MV-4-11 (cell line): ENCODE data around the gene B3GALT5.

ENCODE experiments used
- DNase-seq: peaks from one replicate; lab custom pipeline; 2025; lab: John Stamatoyannopoulos, UW

B3GALT5 gene

DNA sequence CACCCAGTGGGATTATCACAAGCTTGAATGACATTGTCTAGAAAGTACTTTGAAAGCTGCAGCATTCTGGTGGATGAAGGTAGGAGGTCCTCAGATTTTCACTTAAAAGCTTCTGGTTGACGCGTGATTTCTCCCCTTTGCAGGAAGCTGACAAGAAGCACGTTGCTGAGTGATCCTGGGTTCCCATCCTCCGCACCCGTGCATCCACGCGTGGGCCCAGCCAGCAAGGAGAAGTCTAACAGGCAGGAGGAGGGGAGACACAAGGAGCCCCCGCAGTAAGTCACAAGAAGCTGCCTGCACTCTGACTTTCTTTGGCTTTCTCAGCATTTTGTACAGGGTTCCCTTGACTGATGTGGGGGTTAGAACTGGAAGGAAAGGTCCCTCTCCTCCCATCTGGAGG, 7.8 kb upstream of the B3GALT5 start:
- DNase-seq: no peak

DNA sequence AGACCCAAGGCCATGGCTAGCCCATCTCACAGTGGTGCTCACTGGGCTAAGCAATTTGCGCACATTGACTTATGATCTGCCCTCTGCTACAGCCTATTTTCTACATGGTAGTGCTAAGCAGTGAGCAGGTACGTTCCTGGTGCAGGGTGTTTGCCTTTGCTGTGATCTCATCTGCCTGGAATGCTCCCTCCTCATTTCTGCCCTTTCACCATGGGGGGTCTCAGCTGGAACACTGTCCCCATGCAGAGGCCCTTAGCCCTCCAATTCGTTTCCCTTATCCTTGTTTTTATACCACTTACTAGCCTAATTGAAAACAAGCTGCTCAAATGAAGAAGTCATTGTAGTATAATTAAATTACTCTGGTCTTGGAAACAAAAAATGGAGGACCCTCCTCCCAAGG, 2.0 kb upstream of the B3GALT5 start:
- DNase-seq: no peak

DNA sequence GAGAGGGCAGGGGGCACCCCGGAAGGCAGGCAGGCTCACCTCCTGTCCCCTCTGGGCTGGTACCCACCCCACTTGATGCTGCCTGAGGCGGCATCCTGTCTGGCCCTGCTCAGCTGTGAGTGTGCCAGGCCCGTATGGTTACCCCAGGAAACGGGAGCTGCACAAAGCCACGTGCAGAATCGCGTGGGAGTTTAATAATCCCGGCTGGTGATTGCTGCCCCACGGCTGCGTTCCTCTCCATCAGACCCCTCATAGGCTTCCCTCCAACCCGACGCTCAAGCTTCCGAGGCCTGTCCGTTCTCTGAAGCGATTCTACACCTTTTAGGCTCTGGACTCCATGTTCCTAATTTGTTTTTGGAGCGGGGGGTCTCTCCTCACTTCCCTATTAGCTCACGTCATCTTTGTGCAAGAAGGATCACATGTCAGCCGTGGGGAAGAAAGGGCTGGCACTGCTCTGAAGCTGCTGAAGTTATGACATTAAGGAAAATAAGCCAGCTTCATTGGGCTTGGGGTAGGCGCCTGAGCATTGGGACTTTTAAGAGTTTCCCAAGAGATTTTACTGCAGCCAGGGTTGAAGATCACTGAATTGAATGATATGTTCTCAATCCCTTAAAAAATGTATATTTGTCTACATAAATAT, 1.1 kb upstream of the B3GALT5 start:
- DNase-seq: no peak

DNA sequence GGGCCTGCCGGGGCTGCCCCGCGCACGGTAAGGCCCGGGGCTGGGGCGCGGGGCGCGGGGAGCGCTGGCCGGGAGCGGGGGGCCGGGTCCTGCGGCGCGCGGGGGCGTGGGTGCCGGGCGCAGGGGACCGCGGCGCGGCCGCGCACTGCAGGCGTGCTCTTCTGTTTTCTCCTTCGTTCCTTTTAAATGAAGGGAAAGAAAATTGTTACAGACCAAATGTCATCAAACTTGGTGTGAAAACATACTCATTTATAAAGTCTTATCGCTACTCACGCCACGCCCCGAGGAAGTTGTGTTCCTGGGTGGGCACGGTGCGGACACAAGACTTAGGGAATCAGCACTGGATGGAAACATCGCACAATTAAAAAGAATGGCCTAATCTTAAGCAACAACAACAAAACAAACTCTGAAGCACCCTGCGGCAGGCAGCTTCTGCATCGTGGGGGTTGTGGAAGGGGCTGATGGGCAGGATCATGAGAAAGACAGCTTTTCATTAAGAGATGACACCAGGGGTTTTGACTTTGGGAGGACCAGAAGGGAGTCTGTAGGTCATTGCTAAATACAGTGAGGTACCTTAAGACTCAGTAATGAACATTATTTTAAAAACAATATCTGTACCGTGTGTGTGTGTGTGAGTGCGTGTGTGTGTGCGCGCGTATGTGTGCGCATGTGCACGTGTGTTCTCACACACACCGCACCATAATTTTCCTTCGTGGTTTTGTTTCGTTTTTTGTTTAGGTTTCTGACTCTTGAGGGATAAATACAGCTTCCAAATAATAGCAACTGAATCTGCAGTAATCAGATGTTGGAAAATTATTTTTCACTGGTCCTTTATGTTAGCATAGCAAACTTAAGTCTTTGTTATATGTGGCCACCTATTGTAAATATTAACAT, 548 bp downstream of the B3GALT5 start:
- DNase-seq: no peak

DNA sequence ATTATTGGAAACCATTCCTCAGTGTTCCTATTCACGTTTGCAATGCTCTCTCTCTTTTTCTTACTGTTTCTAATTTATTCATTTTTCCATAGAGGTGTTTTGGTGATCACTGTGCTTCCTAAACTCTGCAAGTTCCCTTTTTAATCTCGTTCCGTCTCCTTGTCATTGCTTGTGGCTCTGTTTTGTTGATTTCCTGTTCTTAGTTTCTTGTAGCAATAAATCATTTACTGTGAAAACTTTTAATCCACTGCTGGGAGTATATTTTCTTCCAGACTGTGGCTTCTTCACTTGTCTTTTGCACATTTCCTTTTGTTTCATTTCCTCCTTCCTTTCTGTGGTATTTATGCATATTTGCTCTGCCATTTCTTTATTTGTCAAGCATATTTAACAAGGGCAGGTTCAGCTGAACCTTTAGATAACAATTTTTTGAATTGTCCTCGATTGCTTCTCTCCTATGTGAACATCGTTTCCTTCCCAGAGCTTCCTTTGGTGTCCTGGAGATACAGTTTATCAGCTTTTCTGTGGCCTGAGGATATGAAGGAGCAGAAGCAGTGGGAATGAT, 3.6 kb downstream of the B3GALT5 start:
- peak; percentile 92 for DNase-seq

DNA sequence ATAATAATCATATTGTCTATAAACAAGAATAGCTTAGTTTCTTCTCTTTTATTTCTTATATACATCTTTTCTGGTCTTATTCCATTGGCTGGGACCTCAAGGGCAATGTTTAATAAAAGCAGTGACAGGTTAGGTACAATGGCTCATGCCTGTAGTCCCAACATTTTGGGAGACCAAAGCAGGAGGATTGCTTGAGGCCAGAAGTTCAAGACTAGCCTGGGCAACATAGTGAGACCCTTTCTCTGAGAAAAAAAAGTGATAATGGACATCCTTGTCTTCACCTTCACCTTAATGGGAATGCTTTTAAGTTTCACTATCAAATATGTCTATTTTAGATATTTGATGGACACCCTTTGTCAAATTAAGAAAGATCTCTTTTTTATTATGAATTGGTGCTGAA, 8.1 kb downstream of the B3GALT5 start:
- no peak for DNase-seq

DNA sequence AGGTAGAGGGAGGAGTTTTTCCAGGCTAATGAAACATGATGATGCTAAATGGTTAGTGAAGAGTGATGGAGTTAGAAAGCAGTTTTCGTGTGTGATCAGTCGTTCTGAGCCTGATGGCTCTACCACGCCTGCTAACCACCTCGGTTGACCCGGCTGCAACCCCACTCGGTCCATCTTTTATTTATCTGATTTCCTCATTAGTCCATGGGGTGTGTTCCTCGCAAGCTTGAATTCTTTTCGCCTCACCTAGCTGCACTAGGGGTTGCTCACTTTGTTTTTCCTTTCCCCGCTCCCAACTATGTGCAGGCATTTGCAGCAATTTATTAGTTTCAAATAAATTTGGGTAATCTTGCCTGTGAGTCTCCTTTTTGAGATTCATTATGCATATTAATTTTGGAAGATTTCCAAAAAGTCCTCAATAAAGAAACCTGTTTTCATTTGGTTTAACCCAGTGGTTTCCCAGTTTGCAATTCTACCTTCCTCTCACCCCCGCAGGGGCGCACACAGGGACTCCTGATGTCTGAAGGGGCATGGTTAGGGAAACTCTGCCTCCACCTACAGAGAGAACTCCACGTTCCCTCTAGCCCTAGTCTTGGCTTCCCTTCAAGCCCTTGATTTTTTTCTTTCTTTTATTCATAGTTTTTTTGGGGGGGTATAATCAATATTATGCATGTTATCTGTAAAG, 12.6 kb downstream of the B3GALT5 start:
- no peak for DNase-seq

DNA sequence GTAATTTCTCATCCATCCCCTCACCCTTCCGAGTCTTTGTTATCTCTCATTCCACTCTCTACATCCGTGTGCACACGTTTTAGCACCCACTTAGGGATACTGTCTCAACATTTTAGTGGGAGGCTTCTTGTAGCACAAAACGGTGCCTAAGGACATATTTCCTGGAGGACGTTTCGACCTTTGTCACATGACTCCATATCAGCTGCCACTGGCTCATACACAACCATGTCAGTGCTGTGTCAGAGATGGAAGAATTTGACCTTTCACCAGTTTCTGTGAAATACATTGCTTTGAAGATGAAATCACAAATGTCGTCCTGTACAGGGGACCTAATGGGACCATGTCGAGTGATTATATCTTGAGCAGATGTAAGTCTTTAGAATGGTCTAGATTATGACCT, 15.6 kb downstream of the B3GALT5 start:
- no peak for DNase-seq

DNA sequence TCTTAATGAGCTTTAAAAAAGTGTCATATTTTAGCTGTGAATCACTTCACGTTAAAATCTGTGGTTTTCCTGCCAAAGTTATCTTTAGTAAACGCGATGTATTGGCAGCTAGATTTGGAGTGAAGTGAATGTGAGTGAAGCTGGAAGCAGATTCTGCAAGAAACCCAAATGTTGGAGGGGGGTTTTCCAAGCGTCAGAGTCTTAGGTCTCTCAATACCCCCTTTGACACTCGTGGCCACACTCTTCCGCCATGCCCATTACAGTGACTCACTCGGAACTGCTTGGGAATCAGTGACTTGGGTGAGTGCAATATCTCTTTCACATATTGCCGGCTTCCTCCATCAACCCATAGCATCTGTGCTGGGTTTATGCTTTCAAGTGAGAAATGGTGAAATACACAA, 17.5 kb downstream of the B3GALT5 start:
- DNase-seq: no peak

DNA sequence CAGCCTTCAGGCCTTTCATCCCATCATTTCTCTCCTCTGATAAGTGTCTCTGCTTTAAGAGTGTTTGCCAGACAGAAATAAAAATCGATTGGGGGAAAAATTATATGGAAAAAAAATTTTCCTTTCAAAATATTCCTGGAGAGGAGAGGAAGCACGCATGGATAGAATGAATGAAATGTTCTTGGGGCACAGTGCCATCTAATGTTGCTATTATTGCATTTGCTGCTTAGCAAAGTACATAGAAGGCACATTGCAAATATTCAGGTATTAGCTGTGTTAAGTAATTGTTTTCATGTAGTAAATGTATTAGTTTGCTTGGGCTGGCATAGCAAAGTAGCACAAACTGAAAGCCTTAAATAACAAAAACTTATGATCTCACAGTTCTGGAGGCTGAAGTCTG, 18.1 kb downstream of the B3GALT5 start:
- no peak for DNase-seq

DNA sequence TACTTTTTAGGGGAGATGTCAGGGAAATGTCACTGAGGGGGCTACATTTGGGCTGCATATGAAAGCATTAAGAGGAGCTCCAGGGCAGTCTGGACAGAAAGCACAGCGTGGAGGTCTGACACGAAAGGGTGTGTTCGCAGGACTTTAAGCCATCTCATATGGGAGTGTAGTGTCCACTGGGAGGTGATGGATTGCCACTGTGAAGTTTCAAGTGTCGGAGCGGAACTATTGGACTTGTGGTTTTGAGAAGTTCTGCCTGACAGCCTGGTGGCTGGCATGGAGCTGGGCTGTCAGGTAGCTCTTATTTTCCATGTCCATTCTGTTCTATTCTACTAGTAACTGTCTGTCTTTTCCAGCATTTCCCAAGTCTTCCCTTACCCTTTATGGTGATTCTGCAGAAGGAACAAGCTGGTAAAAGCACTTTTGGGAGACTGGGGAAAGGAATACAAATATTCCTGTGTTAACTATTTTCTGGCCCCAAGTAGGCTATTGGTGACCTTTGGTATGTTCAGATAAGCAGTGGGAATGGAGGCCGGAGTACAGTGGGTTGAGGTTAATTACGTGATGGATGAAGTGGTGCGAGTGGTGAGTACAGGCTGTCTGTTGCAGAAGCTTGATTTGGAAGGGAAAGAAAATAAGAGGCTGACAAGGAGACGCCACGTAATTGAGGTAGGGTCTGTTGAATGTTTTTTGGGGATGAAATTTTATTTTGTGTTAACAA, 19.3 kb downstream of the B3GALT5 start:
- DNase-seq: no peak

DNA sequence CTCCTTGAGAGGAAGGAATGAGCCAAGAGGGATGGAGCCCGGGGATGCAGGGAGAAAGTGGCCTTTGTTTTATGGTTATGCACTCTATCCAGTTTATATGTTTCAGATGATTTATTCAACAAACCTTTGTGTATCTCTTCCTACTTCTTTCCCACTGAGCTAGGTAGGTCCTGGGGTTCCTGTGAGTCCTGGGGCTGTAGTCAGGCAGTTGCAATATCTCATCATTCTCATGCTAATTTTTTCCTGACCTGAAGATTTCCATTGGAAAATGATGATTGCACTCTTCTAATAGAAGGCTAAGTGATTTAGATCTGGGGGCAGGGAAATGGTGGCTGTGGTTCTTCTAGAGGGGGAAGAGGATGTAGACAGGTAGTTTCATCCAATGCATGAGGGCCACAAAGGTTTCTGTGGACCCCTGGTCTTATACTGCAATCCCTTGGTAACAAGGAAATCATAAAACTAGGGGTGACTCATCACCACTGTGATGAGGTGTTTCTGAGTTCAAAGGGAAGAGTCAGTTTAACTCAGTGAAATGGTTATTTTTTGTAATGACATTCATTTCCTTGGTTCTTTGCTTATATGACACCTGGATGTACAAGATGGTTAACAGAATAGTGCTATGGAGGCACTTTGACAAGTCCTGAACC, 20.2 kb downstream of the B3GALT5 start:
- no peak for DNase-seq

DNA sequence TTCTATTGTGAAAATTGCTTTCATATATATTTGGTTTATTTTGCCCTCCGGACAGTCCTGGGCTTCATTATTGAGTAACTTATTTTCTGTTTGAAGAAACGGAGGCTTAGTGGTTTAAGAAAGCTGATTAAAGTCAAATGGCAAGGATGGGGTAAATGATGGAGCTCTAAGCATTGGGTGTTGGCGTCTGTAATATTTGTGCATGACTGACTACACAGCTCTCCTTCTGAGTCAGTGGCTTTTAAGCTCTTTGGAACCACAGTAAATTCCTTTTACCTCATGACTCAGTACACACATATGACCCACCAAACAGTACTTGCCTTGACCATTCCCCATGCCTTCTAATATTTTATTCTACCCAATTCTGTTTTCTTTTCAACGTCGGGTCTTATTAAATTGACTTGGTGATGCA, 21.0 kb downstream of the B3GALT5 start:
- DNase-seq: peak; percentile 26

DNA sequence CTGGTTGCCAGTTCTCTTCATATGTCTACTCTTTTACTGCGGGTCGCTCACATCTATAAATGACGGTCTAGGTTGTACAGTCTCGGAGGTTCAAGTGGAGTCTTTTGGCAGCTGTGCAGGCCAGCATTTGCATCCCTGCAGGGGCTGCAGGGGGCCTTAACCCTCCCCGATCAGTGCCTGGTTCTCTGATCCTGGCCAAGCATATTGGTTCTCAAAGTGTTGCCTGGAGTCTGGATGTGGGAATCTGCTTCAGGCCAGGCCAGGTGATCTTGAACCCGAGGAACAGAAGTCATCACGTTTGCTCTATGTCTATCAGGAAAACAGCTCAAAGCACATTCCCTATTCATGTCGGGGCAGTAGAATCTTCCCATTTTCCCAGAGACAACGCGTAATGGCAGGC, 21.8 kb downstream of the B3GALT5 start:
- DNase-seq: no peak

DNA sequence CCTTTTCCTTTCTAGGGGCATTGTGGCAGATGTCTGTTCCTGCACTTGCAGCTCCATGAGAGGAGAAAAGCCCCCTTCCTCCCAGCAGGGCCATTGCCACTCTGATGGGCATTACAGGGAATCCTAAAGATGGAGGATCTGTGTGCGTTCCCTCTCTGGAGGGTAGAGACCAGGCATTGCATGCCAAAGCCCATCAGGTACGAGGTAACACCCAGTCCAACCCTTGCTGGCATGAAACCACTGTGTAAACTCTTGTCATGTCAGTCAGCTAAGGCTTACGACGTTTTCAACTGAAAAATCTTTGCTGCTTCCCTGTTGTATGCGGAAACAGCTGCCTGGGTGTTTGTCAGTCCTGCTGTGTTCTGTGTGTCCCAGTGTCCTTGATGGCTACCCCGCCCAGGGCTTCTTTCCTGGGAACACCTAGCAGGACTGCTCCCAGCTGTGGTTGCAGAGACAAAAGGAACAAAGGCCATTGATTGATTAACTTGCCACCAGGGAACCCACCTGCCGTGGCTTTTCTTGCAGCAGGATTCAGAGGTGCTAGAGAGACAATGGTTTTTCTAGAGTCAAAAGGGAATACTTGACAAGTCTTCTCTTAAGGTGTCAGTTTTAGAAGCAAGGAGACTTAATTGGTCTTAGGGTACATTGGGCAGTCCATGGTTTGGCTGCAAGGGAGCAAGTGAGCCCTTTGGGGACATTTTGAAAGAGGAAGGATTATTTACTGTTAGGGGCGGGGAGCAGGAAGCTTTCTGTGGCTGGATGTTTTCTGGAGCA, 24.6 kb downstream of the B3GALT5 start:
- peak; percentile 11 for DNase-seq

DNA sequence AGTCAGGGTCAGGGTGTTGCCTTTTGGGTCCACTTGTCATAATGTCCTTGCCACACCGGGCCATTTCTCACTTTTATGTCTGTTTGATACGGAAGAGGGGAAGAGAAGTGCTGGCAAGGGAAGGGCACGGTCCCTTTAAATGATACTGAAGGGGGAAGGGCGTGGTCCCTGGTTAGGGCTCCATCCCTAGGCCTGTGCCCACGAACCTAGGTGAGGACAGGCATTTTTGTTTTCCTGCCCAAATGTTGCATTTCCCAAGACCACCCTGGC, 25.2 kb downstream of the B3GALT5 start:
- DNase-seq: no peak

DNA sequence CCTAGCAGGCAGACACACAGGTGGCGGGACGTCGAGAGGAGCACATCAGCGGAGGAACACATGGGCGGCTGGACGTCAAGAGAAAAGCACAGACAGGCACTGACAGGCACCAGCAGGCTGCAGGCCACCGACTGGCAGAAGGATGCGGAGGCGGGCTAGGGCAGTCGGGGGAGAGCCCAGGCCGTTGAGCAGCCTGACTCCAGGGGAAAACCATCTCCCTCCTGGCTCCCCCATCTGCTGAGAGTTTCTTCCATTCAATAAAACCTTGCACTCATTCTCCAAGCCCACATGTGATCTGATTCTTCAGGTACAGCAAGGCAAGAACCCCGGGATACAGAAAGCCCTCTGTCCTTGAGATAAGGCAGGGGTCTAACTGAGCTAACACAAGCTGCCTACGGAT, 25.5 kb downstream of the B3GALT5 start:
- DNase-seq: no peak

DNA sequence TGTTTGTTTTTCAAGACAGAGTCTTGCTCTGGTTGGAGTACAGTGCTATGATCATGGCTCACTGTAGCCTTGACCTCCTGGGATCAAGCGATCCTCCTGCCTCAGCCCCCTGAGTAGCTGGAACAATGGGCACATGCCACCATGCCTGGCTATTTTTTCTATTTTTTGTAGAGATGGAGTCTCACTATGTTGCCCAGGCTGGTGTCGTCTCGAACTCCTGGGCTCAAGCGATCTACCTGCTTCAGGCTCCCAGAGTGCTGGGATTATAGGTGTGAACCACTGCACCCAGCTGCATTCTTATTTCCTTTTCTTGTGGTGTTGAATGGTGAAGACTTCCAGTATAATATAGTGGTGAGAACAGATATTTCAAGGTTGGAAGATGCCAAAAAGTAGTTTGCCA, 28.0 kb downstream of the B3GALT5 start:
- no peak for DNase-seq

DNA sequence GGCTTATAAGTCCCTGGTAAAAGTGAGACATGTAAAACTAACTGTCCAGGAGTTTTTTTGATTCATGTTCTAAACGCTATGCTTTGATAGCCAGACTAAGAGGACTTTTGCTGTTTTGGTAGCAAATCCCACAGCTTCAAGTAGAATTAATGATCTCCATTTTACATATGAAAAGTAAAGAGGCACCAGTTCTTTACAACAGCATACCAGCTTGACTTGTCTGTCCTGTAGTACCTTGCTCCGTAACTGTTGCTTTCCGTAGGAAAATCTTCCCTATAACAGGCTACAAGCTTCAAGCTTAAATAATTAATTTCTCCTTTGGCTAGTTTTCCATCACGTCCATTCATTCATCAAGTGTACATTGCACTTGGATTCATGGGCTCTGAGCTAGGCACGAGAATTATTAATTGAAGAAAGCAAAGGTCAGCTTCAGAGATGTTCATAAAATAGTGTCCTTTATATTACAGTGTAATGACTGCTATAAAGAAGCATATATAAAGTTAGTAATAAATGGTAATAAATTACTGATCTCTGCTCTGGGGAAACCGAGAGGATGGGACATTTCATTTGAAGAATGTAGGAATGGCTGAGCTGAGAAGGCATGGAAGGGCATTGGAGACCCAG, 29.2 kb downstream of the B3GALT5 start:
- no peak for DNase-seq

DNA sequence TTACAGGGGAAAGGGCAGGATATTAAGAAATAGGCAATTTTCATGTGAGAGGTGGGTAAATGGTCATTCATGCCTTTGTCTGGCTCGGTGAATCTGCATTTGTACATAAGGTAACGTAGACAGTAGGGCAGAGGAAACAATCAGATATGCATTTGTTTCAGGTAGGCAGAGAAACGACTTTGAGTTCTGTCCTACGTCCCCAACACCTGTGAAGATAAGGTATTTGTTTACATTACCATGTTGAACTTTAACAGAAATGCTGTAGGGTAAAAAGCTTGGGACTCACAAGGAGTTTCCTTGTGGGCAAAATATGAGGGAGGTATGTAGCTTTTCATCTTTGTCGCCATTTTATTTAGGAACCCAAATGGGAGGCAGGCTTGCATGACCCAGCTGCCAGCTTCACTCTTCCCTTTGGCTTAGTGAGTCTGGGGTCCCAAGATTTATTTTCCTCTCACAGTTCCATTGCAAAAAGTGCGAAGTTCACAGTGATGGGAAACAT, 31.4 kb downstream of the B3GALT5 start:
- DNase-seq: no peak
